ENCODE measurements around the gene TTLL5. TPM values are rescaled to one million over a fixed set of nuclear protein-coding genes. Genes with fewer than 3 reads are reported as not detected.

The TTLL5 gene
- total and polyA plus RNA-seq, 2 of the 13 experiments (the other 11 are each of a cell fraction or from before 2014, with no cell fraction given), result 11.8 to 18.8 TPM

DNA sequence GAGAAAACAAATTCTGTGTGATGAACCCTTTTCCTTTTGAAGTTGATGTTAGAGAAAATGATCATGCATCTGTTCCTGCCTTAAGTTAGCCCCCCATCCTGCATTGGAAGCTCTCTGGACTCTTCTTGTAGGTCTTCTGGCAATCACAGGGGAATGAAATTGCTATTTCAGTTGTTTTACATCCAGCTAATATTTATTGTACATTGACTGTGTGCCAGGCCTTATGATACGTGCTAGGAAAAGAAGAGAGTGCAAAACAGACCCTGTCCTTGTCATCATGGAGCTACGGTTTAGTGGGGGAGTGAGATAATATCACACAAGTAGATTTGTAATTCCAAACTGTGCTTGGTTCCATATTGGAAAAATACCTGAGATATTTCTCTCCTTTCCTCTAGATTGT, 202.2 kb downstream of the TTLL5 start:
- peaks cover 27% of the 10 kb centered on the region for H3K4me1 ChIP-seq (ENCODE audit: insufficient read depth, low read length)
- in situ Hi-C loops (cut with HindIII; ENCODE audit: extremely low pct_ligation_motif_present, low pct_unique_long_range_greater_than_20kb) (no loop called here), intact Hi-C loops (cut with micrococcal nuclease; ENCODE audit: unreplicated experiment) (loop anchor here (5.0 to 10.0 kb wide), 2 partner anchors 36 to 148 kb away; no protein-coding TSS in a partner anchor)
- WGBS (ENCODE audit: low lambda C conversion rate), result 98% methylated on average over 2 of the region's 2 CpGs
- CTCF ChIA-PET (ENCODE audit: low intra/inter-chr PET ratio, low total read pairs), result no interaction called here
- H2AFZ ChIP-seq (ENCODE audit: low read length), result no peak overlapping the region
- H3K9me3 ChIP-seq (ENCODE audit: low read length), result no peaks in the 10 kb centered on the region
- no peak for DNase-seq (ENCODE audit: low spot score)
- H3K36me3 ChIP-seq (replicated peaks in 1 of 2; ENCODE audit: control insufficient read depth in 1 of 2, insufficient read depth in 2 of 2, low read length in 2 of 2), result no peaks in the 10 kb centered on the region; a peak in 1 of 5 replicates
- no peak for ATAC-seq
- POLR2A ChIA-PET, result no interaction called here
- H3K79me2 ChIP-seq (ENCODE audit: insufficient read depth, low read length), result no peaks in the 10 kb centered on the region
- no peaks in the 10 kb centered on the region for H3K27me3 ChIP-seq (ENCODE audit: control insufficient read depth in 1 of 2, insufficient read depth in 2 of 2, low read length in 2 of 2)
- no peaks in the 10 kb centered on the region for H4K20me1 ChIP-seq (ENCODE audit: insufficient read depth, low read length)
- BruUV-seq (replicated peaks), result no TSS peak
- H3K9ac ChIP-seq (ENCODE audit: insufficient read depth, low read depth, low read length), result no peak overlapping the region
- H3K4me3 ChIP-seq (replicated peaks in 1 of 3; ENCODE audit: insufficient read depth in 1 of 3, low read depth in 2 of 3, low read length in 3 of 3), result no peak overlapping the region
- no peak overlapping the region for H3K27ac ChIP-seq (ENCODE audit: extremely low read length, insufficient read depth, low read length)
- no peak for FAIRE-seq
- H3K4me2 ChIP-seq (ENCODE audit: low read depth, low read length), result no peak overlapping the region
- TF ChIP-seq, protein P1, sequence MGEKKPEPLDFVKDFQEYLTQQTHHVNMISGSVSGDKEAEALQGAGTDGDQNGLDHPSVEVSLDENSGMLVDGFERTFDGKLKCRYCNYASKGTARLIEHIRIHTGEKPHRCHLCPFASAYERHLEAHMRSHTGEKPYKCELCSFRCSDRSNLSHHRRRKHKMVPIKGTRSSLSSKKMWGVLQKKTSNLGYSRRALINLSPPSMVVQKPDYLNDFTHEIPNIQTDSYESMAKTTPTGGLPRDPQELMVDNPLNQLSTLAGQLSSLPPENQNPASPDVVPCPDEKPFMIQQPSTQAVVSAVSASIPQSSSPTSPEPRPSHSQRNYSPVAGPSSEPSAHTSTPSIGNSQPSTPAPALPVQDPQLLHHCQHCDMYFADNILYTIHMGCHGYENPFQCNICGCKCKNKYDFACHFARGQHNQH (CRISPR knock-in tag; IDR thresholded peaks at IDR 0.05), result no peak
- TF ChIP-seq, protein P2, sequence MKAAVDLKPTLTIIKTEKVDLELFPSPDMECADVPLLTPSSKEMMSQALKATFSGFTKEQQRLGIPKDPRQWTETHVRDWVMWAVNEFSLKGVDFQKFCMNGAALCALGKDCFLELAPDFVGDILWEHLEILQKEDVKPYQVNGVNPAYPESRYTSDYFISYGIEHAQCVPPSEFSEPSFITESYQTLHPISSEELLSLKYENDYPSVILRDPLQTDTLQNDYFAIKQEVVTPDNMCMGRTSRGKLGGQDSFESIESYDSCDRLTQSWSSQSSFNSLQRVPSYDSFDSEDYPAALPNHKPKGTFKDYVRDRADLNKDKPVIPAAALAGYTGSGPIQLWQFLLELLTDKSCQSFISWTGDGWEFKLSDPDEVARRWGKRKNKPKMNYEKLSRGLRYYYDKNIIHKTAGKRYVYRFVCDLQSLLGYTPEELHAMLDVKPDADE (CRISPR knock-in tag; IDR thresholded peaks at IDR 0.05), result no peak
- TF ChIP-seq PHB2 (IDR thresholded peaks at IDR 0.05; ENCODE audit: partially characterized antibody) (no peak), ZNF597 (CRISPR knock-in tag; IDR thresholded peaks at IDR 0.05) (no peak), ZNF512B (CRISPR knock-in tag; IDR thresholded peaks at IDR 0.05; ENCODE audit: borderline replicate concordance) (no peak), ZNF468 (CRISPR knock-in tag; IDR thresholded peaks at IDR 0.05) (no peak), RFX3 (CRISPR knock-in tag; IDR thresholded peaks at IDR 0.05) (no peak), ESRRA (CRISPR knock-in tag; IDR thresholded peaks at IDR 0.05; ENCODE audit: low read depth) (no peak), ZNF44 (CRISPR knock-in tag; IDR thresholded peaks at IDR 0.05) (no peak)
- TF ChIP-seq, protein P3, sequence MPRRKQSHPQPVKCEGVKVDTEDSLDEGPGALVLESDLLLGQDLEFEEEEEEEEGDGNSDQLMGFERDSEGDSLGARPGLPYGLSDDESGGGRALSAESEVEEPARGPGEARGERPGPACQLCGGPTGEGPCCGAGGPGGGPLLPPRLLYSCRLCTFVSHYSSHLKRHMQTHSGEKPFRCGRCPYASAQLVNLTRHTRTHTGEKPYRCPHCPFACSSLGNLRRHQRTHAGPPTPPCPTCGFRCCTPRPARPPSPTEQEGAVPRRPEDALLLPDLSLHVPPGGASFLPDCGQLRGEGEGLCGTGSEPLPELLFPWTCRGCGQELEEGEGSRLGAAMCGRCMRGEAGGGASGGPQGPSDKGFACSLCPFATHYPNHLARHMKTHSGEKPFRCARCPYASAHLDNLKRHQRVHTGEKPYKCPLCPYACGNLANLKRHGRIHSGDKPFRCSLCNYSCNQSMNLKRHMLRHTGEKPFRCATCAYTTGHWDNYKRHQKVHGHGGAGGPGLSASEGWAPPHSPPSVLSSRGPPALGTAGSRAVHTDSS (CRISPR knock-in tag; conservative IDR thresholded peaks at IDR 0.05), result no peak
- TF ChIP-seq, protein P4, sequence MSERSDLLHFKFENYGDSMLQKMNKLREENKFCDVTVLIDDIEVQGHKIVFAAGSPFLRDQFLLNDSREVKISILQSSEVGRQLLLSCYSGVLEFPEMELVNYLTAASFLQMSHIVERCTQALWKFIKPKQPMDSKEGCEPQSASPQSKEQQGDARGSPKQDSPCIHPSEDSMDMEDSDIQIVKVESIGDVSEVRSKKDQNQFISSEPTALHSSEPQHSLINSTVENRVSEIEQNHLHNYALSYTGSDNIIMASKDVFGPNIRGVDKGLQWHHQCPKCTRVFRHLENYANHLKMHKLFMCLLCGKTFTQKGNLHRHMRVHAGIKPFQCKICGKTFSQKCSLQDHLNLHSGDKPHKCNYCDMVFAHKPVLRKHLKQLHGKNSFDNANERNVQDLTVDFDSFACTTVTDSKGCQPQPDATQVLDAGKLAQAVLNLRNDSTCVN (CRISPR knock-in tag; IDR thresholded peaks at IDR 0.05; ENCODE audit: borderline replicate concordance), result no peak
- TF ChIP-seq, protein P5, sequence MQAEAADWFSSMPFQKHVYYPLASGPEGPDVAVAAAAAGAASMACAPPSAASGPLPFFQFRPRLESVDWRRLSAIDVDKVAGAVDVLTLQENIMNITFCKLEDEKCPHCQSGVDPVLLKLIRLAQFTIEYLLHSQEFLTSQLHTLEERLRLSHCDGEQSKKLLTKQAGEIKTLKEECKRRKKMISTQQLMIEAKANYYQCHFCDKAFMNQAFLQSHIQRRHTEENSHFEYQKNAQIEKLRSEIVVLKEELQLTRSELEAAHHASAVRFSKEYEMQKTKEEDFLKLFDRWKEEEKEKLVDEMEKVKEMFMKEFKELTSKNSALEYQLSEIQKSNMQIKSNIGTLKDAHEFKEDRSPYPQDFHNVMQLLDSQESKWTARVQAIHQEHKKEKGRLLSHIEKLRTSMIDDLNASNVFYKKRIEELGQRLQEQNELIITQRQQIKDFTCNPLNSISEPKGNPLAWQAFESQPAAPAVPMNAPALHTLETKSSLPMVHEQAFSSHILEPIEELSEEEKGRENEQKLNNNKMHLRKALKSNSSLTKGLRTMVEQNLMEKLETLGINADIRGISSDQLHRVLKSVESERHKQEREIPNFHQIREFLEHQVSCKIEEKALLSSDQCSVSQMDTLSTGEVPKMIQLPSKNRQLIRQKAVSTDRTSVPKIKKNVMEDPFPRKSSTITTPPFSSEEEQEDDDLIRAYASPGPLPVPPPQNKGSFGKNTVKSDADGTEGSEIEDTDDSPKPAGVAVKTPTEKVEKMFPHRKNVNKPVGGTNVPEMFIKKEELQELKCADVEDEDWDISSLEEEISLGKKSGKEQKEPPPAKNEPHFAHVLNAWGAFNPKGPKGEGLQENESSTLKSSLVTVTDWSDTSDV (CRISPR knock-in tag; IDR thresholded peaks at IDR 0.05), result no peak
